ENCODE data around the gene TMEM41A. TPM values are rescaled to one million over a fixed set of nuclear protein-coding genes. Genes with fewer than 3 reads are reported as not detected.
"Not testable (repeated sequence)": the region's sequence is repeated elsewhere in the genome, so short reads cannot be mapped to it uniquely, and the experiment has no call there.

The TMEM41A gene
- total RNA-seq, 1 donor from 2014 or later: 19.6 TPM

DNA sequence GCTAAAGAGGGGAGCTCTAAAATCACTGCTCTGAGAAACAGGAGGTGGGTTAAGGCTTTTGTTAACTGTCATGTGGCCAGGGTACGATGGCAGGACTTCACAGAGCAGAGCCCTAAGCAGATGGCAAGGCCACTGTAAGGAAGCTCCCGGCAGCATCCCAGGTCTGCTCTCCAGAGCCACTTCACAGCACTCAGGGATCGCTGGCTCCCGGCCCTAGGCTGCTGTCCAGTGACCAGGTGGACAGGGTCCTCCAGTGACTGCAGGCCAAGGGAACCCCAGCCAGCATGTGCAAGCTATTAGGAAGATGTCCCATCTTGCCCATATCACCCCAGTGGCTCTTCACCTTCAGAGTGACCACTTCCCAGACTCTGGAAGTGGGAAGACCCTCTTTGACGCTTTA lies 10.4 kb downstream of the TMEM41A start:
- no peak for DNase-seq

DNA sequence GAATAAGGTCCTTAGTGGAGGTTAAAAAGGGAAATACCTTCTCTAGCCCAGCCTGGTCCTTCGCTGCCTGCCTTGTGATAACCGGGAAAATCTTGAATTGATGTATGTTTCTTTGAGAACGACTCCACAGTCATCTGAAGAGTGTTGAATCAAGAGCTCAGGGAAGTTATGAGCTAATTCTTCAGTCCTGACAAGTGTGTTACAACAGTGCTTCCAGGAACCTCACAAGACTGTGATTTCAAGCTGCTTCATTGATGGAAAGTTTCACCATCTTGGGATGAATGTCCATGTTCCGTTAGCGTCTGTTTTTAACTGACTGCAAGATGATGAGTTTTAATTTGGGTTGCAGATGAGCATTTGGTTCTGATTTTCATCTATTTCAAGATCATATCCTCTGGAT lies 12.4 kb downstream of the TMEM41A start:
- no peak for DNase-seq

DNA sequence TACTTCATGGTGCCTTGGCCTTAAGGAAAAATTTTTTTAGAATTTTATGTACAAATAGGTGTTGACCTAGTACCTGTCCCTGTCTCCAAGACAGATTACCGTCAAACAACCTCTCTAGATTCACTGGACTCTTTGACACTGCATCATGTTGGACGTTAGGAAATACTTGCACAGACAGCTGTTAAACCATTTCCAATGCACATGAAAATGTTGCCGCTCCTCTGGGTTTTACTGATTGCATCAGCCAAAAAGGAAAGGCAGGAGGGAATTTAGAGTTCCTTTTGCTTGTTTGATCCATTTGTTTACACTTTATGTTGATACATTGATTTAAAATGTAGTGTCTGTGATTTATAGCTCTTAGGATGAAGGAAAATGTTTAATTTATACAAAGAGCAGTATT lies 14.5 kb downstream of the TMEM41A start:
- no peak for DNase-seq

DNA sequence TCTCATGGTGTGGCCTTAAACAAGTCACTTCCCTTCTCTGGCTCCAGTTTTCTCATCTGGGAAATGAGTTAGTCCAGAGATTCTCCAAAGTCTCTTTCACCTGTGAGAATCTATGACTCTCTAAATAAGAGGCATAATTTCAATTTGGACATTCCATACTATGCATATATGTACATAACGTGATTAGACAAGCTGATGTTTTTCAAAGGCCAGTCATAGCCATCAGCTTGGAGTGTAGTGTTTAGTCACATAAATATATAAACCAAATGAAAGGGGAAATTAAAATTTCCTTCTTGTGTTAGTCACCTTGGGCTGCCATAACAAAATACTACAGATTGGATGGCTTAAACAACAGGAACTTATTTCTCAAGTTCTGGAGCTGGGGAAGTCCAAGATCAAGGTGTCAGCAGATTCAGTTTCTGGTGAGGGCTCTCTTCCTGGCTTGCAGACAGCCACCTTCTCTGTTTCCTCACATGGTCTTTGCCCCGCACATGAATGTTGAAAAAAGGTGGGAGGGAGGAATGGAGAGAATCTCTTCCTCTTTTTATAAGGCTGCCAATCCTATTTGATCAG lies 19.4 kb downstream of the TMEM41A start:
- DNase-seq: no peak

DNA sequence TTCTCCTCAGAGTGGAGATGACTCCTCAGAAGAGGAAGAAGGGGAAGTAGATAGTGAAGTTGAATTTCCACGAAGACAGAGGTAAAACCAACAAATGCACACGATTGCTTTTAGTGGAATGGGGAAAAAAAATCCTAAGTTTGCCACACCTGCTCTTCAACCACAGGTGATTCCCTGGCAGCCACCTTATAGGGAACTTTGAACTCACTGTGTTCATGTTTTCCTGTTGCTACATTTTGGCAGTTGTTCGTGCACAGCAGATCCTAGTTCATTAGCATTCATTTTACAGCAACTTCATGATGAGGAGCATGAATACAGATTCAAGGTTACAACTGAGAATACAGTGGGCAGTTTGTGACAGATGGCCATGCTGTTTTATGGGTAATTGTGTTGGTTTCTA lies 21.5 kb downstream of the TMEM41A start:
- DNase-seq: no peak

DNA sequence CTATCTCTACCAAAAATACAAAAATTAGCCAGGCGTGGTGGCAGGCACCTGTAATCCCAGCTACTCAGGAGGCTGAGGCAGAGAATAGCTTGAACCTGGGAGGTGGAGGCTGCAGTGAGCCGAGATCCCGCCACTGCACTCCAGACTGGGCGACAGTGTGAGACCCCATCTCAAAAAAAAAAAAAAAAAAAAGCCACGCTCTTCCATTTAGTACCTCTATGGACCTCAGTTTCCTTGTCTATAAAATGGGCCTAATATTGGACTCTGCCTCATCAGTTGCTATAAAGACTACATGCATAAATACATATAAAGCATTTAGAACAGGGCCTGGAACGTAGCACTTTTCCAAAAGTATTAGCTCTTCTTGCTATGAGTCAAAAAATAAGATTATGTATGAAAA lies 23.9 kb downstream of the TMEM41A start:
- DNase-seq: not testable (repeated sequence)

DNA sequence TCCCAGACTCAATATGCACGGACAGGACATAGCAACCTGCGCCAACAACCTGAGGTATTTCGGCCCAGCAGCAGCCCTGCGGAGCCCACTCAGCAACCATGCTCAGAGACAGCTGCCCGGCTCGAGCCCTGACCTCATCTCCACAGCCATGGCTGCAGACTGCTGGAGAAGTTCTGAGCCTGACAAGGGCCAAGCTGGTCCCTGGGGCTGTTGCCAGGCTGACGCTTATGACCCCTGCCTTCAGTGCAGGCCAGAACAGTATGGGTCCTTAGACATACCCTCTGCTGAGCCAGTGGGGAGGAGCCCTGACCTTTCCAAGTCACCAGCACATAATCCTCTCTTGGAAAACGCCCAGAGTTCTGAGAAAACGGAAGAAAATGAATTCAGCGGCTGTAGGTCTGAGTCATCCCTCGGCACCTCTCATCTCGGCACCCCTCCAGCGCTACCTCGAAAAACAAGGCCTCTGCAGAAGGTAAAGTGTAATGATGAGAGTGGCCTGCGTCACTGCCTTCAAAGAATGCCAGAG lies 25.5 kb downstream of the TMEM41A start:
- no peak for DNase-seq

DNA sequence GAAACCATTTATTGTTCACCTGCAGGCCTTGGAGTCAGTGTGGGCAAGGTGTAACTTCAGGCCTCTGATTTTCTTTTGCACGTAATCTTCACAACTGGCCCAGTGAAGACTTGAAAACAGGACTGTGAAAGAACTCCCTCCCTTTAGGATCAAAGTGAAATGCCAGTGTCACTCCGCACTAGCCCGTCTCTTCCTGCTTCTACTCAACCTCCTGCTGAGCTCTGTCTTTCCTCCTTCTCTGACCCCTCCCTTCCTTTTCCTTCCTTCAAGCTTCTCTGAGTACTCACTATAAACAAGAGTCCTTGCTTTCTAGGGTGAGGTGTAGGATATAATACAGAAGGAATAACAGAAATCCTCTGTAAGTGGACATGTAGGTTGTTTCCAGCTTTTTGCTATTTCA lies 28.5 kb downstream of the TMEM41A start:
- no peak for DNase-seq

DNA sequence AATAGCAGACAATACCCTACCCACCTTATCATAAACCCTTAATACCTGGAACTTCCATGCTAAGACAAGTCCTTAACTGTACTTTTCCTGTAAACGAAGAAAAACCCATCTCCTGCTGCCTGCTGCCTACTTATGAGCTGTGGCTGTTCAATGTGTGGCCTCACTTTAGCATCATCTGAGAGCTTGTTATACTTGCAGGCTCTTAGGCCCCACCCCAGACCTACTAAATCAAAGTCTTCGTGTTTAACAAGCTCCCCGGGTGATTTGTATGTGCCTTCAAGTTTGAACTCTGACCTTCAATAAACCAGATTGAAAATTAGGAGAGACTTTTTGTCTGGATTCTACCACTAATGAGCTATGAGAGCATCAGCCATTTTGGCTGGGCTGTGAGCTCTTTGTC lies 29.3 kb downstream of the TMEM41A start:
- DNase-seq: no peak

DNA sequence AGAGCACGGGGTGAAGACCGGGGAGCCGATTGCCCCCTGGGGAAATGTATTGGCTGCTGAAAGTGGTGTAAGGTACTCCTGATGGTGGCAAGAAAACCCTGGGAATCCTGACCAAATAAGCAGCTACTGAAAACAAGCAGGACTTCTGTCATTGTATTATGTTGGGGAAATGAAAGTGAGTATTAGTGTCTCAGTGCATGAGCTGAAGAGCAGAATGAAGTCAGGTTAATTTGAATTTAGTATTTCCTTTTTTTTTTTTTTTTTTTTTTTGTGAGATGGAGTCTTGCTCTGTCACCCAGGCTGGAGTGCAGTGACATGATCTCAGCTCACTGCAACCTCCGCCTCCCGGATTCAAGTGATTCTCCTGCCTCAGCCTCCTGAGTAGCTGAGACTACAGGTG lies 32.7 kb downstream of the TMEM41A start:
- DNase-seq: not testable (repeated sequence)

DNA sequence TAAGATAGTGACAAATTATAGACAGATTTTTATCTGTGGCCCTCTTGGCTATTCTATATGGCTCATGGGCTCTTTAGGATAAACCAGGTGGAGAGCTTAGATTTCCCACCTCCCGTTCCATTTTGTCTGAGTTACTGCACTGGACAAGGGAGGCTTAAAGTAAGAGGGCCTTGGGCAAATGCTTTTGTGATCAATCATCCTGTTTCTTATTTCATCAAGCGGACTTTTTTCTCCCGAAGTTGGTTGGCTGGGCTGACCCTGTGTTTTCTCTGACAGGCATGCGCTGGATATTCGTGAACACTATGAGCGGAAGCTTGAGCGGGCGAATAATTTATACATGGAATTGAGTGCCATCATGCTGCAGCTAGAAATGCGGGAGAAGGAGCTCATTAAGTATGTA lies 33.4 kb downstream of the TMEM41A start:
- no peak for DNase-seq

DNA sequence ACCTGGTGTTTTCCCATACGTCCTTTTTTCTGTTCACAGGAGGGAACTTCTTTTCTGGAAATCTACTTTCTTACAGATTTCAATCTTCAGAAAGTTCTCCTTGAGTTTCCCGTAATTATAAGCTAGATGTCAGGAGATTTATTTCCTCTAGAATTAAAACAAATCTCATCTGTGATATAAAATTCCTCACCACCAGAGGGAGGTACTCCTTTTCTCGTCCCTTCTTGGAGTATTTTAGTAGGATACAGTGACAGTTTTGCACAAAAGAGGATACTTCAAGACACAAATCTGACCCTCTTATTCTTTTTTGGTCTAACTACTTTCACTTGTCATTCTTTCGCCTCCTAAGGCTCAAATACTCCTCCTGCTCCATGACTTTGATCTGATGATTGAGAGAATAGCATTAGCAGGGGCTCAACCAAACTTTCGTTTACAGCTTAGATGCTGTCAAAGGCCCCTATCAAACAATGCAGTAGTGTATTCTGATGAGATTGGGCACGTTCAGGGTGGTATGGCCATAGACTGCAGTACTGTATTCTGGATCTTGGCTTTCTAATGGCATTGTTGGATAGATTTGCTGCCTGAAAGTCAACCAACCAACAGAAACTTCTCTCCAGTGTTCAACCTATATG lies 38.0 kb downstream of the TMEM41A start:
- no peak for DNase-seq

DNA sequence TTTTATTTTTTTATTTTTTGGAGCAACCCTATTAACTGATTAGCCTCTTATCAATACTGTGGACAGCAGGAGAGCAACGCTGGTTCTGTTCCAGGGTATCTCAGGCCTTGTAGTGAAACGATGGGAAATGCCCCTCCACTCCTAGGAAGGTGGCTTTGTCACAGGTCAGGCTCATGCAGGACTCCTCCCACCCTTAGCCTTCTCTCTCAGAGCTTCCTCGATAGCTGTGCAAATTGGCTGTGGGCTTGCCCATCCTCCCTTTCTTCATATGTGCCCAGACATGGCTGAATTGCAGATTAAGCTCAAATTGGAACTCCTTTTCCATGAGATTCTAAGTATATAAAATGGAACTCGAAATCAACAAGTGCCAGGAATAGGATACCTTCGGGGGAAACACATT lies 38.5 kb downstream of the TMEM41A start:
- no peak for DNase-seq

DNA sequence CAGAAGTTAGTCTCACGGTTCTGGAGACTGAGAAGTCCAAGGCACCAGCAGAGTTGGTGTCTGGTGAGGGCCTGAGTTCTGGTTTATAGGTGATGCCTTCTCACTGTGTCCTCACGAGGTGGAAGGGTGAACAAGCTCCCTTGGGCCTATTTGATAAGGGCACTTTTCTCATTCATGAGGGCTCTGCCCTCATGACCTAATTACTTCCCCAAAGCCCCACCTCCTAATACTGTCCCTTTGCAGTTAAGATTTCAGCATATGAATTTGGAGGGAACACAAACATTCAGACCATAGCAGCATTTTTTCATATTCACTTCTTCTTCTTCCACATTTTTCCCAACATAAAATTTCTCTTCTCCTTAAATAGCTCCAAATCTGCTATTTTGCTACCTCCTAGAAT lies 41.5 kb downstream of the TMEM41A start:
- DNase-seq: no peak

DNA sequence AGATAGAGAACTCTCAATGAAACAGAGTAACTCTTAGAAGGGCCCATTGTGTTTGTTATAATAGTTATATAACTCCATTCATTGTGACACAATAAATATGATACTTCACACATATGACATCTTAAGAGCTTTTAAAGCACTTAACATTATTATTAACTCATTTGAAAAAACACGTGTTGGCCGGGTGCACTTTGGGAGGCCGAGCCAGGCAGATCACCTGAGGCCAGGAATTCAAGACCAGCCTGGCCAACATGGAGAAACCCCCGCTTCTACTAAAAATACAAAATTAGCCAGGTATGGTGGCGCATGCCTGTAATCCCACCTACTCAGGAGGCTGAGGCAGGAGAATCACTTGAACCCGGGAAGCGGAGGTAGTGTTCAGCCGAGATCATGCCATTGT lies 47.4 kb downstream of the TMEM41A start:
- DNase-seq: not testable (repeated sequence)

DNA sequence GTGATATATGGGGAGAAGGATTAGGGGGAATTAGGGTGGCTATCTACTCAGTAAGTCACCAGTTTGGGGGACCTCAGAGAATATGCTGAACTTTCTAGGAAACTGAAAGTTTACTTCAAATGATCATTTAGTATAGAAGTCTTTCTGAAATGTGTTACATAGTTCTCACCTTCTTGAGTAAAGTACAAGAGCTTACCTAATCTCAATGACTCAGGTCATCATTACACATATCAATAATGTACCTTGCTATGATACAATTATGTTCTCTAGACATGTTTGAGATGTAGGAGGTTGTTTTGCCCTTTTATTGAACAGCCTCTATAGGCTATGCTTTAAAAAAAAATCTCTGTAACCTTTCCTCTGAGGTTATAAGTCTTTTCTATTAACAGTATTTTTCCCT lies 50.7 kb downstream of the TMEM41A start:
- no peak for DNase-seq

DNA sequence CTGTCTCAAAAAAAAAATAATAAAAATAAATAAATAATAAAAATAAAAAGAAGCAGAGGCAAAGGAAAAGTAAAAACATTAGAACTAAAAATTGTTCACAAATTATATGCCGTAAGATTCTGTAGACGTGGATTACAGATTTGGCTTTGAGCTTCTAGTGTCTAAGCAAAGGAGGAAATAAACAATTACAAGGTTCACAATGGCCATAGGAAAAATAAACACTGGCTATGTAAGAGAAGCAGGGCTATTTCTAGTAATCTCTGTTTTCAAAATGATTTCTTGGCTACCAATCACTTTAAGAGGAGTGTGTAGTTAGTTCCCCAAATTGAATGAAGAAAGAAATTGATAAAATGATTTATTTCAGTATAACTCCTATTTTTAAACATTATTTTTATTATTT lies 54.5 kb downstream of the TMEM41A start:
- no peak for DNase-seq

DNA sequence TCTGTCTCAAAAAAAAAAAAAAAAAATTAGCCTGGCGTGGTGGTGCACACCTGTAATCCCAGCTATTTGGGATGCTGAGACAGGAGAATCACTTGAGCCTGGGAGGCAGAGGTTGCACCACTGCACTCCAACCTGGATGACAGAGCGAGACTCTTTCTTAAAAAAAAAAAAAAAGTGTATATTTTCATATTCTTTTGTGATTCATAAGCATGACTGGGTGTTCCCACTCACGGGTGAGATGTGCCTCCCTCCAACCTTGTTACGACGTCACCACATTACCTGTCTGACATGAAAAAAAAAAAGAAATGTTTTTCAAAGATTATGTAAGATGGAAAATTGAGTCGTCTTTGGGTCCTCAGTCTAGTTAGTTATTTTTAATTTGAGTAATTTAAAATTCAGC lies 56.8 kb downstream of the TMEM41A start:
- no peak for DNase-seq

DNA sequence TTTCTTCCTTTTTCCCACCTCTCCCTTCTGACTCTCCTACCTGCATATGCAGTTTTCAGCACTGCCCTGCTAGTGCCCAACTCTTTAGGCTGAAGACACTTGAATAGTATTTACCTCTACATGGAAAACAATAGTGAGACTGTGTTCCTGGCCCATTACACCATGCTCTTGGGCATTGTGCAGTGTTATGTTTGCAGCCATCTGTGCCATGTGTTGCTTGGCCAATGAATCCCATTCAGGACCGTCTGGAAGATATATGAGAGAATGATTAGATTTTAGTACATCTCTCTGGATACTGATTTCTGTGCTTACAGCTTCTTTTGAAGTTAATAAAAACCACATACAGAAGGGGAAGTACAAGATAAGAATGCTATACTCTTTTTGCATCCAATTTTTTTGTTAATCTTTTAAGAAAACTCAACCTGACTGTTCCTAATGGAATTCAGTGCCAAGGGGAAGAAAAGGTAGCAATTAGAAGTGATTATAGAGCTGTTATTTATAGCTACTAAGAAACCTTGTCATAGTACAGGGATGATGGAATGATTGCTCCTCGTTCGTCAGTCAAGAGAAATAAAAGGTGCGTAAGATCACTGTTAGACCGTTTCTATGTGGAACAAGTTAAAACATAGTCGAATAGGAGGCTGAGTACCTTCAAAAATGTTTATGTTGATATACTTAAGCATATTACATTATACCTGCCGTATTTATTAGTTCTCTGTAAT lies 58.9 kb downstream of the TMEM41A start:
- DNase-seq: no peak

All from skin of body (tissue), 2 donors.